ENCODE measurements around the gene SLIT3. TPM values are rescaled to one million over a fixed set of nuclear protein-coding genes. Genes with fewer than 3 reads are reported as not detected.

The SLIT3 gene
- total RNA-seq, 1 experiment from 2014 or later: 0.92 TPM

DNA sequence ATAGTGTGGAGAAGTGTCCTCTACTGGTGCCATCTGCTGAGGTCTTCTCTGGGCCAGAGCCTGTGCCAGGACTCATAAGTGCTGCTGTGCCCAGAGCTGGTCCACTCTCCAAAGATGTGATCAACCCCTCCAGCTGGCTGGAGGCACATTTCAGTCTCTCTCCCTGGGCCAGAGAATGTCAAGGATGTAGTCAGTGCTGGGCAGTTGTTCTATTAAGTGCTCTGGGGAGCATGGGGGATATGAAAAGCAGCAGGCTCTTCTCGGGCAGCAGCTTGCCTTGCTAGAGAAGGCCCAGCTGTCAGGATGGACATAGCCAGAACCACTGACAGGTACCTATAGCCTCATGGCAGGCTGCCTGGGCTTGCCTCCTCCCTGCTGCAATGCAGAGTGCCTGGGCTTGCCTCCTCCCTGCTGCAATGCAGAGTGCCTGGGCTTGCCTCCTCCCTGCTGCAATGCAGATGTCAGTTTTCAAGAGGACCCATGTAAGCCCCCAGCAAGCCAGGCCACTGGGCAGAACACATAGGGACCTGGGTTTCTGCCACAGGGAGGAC is 564.6 kb downstream of the SLIT3 start:
- no peaks in the 10 kb centered on the region for H3K4me1 Mint-ChIP-seq

More for the DNA sequence above, 564.6 kb downstream of the SLIT3 start:
- H4K91ac ChIP-seq (ENCODE audit: insufficient read length, low read depth, low read length): no peak overlapping the region
- no peak for DNase-seq
- H2BK5ac ChIP-seq (ENCODE audit: insufficient read length, low read length): no peak overlapping the region
- H3K27ac ChIP-seq (ENCODE audit: insufficient read length, low read depth, low read length): no peak overlapping the region
- no peak overlapping the region for H3K4ac ChIP-seq (ENCODE audit: low read depth, low read length)
- H4K8ac ChIP-seq (replicated peaks; ENCODE audit: insufficient read length, low read depth, low read length): no peak overlapping the region
- H2BK20ac ChIP-seq (ENCODE audit: low read depth, low read length, poor library complexity, severe bottlenecking): no peak overlapping the region
- no peaks in the 10 kb centered on the region for H3K79me2 ChIP-seq (ENCODE audit: insufficient read depth, low read length)
- no peak overlapping the region for H3K9ac ChIP-seq (ENCODE audit: extremely low read depth, insufficient read length, low read length)
- no peaks in the 10 kb centered on the region for H3K4me1 ChIP-seq (ENCODE audit: insufficient read depth, low read length)
- H4K5ac ChIP-seq (ENCODE audit: insufficient read length, low read depth, low read length): no peak overlapping the region
- Mint-ChIP-seq H3K9me3 (no peaks in the 10 kb centered on the region), H3K36me3 (ENCODE audit: insufficient read depth in 1 of 3, low read depth in 3 of 3) (no peaks in the 10 kb centered on the region), H3K27ac (no peak overlapping the region), H3K4me3 (no peak overlapping the region), H3K27me3 (ENCODE audit: low read depth) (peaks cover 3% of the 10 kb centered on the region)
- H3K79me1 ChIP-seq (ENCODE audit: insufficient read depth, low read depth, low read length, poor library complexity, severe bottlenecking): no peaks in the 10 kb centered on the region
- no peaks in the 10 kb centered on the region for H3K9me3 ChIP-seq (ENCODE audit: control insufficient read depth, low read depth, low read length)
- no peak overlapping the region for H2AFZ ChIP-seq (ENCODE audit: low read length)
- H3K4me2 ChIP-seq (ENCODE audit: insufficient read depth, insufficient read length, low read length): no peak overlapping the region
- H2BK12ac ChIP-seq (ENCODE audit: insufficient read length, low read depth, low read length): no peak overlapping the region
- no peak for TF ChIP-seq CTCF (conservative IDR thresholded peaks at IDR 0.05)
- no peak overlapping the region for H2BK15ac ChIP-seq (ENCODE audit: low read depth, low read length)
- H3K27me3 ChIP-seq (ENCODE audit: insufficient read depth, low read length): no peaks in the 10 kb centered on the region
- WGBS (ENCODE audit: extremely low coverage, insufficient read length, low lambda C conversion rate): no CpG with 5 or more reads among the region's 1 CpG
- no peaks in the 10 kb centered on the region for H3K23me2 ChIP-seq (ENCODE audit: insufficient read length, low read depth, low read length, poor library complexity, severe bottlenecking)
- H3K14ac ChIP-seq (ENCODE audit: insufficient read depth, low read length): no peak overlapping the region; the same call in 1 of the 2 replicates
- H3K18ac ChIP-seq (ENCODE audit: insufficient read length, low read depth, low read length): no peak overlapping the region
- H3K56ac ChIP-seq (ENCODE audit: insufficient read length, low read depth, low read length): no peak overlapping the region
- no peak overlapping the region for H2AK5ac ChIP-seq (ENCODE audit: insufficient read length, low read length)
- no peaks in the 10 kb centered on the region for H4K20me1 ChIP-seq (ENCODE audit: control insufficient read depth, insufficient read depth, insufficient read length)
- no peak overlapping the region for H3K23ac ChIP-seq (ENCODE audit: insufficient read length, low read depth, low read length)
- H2BK120ac ChIP-seq (ENCODE audit: low read depth, low read length, poor library complexity, severe bottlenecking): no peak overlapping the region
- H3T11ph ChIP-seq (ENCODE audit: low read length): no peak overlapping the region
